Measurements from ENCODE around the gene KREMEN2. TPM values are rescaled to one million over a fixed set of nuclear protein-coding genes. Genes with fewer than 3 reads are reported as not detected.

The KREMEN2 gene
- total and polyA plus RNA-seq, 2 donors (not counting 3 experiments of a cell fraction or from before 2014, with no cell fraction given) = not detected

GRCh38 chr16:2973093-2973492, 9.0 kb downstream of the KREMEN2 start:
- Histone ChIP-seq H3K79me2 (ENCODE audit: control insufficient read depth, insufficient read depth, low read length) (peaks cover 12% of the 10 kb centered on the region), H3K9me3 (replicated peaks; ENCODE audit: control insufficient read depth, insufficient read depth, low read length) (no peaks in the 10 kb centered on the region), H3K4me3 (replicated peaks in 1 of 3; ENCODE audit: insufficient read depth in 1 of 3, low read depth in 1 of 3, low read length in 3 of 3) (no peak overlapping the region), H3K27me3 (ENCODE audit: control insufficient read depth in 2 of 2, insufficient read depth in 2 of 2, low read length in 2 of 2) (peaks cover 0 to 2% of the 10 kb centered on the region in 2 experiments), H3K36me3 (ENCODE audit: control insufficient read depth in 2 of 2, extremely low read depth in 1 of 2, insufficient read depth in 2 of 2, low read length in 2 of 2) (peaks cover 0 to 2% of the 10 kb centered on the region in 2 experiments), H3K4me2 (ENCODE audit: insufficient read depth, low read length) (no peak overlapping the region), H4K20me1 (replicated peaks; ENCODE audit: control insufficient read depth, extremely low read depth, insufficient read depth, low read length) (no peaks in the 10 kb centered on the region), H3K9ac (replicated peaks; ENCODE audit: extremely low read depth, insufficient read depth, low read length) (no peak overlapping the region), H3K27ac (ENCODE audit: insufficient read depth, low read depth, low read length) (no peak overlapping the region), H2AFZ (ENCODE audit: low read depth, low read length) (no peak overlapping the region), H3K4me1 (ENCODE audit: control insufficient read depth, extremely low read depth, insufficient read depth, low read length) (peaks cover 9% of the 10 kb centered on the region), H3K9me1 (replicated peaks; ENCODE audit: control insufficient read depth, extremely low read depth, insufficient read depth, low read length) (no peaks in the 10 kb centered on the region)
- dilution Hi-C loops (cut with MboI; ENCODE audit: extremely low pct_ligation_motif_present, low sequenced_read_pairs) = no loop called here
- no TSS peak for BruUV-seq (replicated peaks)
- POLR2A ChIA-PET = no interaction called here
- TF ChIP-seq FOS (IDR thresholded peaks at IDR 0.05; ENCODE audit: borderline replicate concordance, insufficient read depth, low read length) = no peak
- no peak for TF ChIP-seq POLR2AphosphoS5 (IDR thresholded peaks at IDR 0.05; ENCODE audit: insufficient read depth, low read depth, low read length)
- TF ChIP-seq, protein P1, sequence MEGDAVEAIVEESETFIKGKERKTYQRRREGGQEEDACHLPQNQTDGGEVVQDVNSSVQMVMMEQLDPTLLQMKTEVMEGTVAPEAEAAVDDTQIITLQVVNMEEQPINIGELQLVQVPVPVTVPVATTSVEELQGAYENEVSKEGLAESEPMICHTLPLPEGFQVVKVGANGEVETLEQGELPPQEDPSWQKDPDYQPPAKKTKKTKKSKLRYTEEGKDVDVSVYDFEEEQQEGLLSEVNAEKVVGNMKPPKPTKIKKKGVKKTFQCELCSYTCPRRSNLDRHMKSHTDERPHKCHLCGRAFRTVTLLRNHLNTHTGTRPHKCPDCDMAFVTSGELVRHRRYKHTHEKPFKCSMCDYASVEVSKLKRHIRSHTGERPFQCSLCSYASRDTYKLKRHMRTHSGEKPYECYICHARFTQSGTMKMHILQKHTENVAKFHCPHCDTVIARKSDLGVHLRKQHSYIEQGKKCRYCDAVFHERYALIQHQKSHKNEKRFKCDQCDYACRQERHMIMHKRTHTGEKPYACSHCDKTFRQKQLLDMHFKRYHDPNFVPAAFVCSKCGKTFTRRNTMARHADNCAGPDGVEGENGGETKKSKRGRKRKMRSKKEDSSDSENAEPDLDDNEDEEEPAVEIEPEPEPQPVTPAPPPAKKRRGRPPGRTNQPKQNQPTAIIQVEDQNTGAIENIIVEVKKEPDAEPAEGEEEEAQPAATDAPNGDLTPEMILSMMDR (IDR thresholded peaks at IDR 0.05; ENCODE audit: extremely low read depth in 1 of 2, insufficient read depth in 1 of 2, low read depth in 1 of 2, low read length in 2 of 2) = no peak
- TF ChIP-seq, protein P2, sequence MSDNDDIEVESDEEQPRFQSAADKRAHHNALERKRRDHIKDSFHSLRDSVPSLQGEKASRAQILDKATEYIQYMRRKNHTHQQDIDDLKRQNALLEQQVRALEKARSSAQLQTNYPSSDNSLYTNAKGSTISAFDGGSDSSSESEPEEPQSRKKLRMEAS (IDR thresholded peaks at IDR 0.05; ENCODE audit: insufficient read depth, insufficient read length) = no peak
- TF ChIP-seq POLR2A (IDR thresholded peaks at IDR 0.05; ENCODE audit: low read depth, low read length) = no peak
- TF ChIP-seq GATA2 (IDR thresholded peaks at IDR 0.05; ENCODE audit: insufficient read depth, insufficient read length, low read depth, low read length) = no peak
- DNase-seq (ENCODE audit: low read depth, low spot score) (no peak), FAIRE-seq (no peak)
- intact Hi-C loops (cut with micrococcal nuclease) = no loop called here
- CTCF ChIA-PET = no interaction called here

All from endothelial cell of umbilical vein (primary cell).